ENCODE measurements around the gene HSD11B1. TPM values are rescaled to one million over a fixed set of nuclear protein-coding genes. Genes with fewer than 3 reads are reported as not detected.

HSD11B1 gene
- total and polyA plus RNA-seq, 2 of the 4 experiments (the other 2 are of a cell fraction) = 0.41 to 0.72 TPM

DNA sequence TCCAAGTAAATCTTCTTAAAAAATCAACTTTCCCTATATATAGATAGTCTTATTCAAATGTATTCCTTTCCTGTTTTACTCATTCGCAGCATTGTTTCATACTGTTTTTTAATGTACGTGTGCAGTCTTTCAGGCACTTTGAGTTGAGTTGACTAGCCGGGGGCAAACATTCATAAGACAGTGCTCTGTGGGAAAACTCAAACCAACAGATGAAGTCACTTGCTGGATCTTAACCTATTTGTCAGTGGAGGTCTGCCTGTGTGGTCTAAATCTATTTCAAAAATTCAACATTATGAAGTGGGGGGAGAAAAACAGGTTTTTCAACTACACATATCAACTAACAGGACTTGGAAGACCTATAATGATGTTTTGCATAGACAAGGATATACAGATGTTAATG lies 6.2 kb downstream of the HSD11B1 start:
- Histone ChIP-seq H3K56ac (ENCODE audit: extremely low read depth, insufficient read depth, low read length) (no peak overlapping the region), H4K5ac (ENCODE audit: low read depth, low read length) (no peak overlapping the region), H2BK5ac (ENCODE audit: low read depth, low read length, poor library complexity, severe bottlenecking) (no peak overlapping the region), H3K4me3 (ENCODE audit: insufficient read depth, low read depth, low read length) (no peak overlapping the region), H3K14ac (replicated peaks; ENCODE audit: low read depth, low read length) (no peak overlapping the region), H3K4me2 (ENCODE audit: low read depth, low read length) (no peak overlapping the region), H3K18ac (ENCODE audit: low read depth, low read length) (no peak overlapping the region), H2BK120ac (ENCODE audit: low read depth, low read length) (no peak overlapping the region), H3K4ac (ENCODE audit: low read depth, low read length) (no peak overlapping the region), H3K9me3 (ENCODE audit: control insufficient read depth, insufficient read depth, low read length) (no peaks in the 10 kb centered on the region), H3K9me1 (ENCODE audit: insufficient read depth, low read length) (no peaks in the 10 kb centered on the region), H2AK9ac (replicated peaks; ENCODE audit: low read depth, low read length, poor library complexity) (no peak overlapping the region), H3K79me1 (ENCODE audit: low read depth in 1 of 2, low read length in 2 of 2) (no peaks in the 10 kb centered on the region), H2BK20ac (ENCODE audit: low read depth, low read length) (no peak overlapping the region), H4K91ac (ENCODE audit: insufficient read depth, low read depth, low read length) (no peak overlapping the region), H3K9ac (ENCODE audit: low read depth, low read length) (no peak overlapping the region), H2BK15ac (ENCODE audit: low read depth, low read length) (no peak overlapping the region), H3K36me3 (ENCODE audit: control insufficient read depth, insufficient read depth, low read length) (no peaks in the 10 kb centered on the region), H2AK5ac (ENCODE audit: low read depth, low read length) (no peak overlapping the region), H3K4me1 (ENCODE audit: control insufficient read depth, insufficient read depth, low read length) (no peaks in the 10 kb centered on the region; the same call in 1 of the 2 replicates), H3K23ac (ENCODE audit: low read depth, low read length) (no peak overlapping the region), H4K20me1 (ENCODE audit: insufficient read depth, low read length) (no peaks in the 10 kb centered on the region), H2AFZ (replicated peaks; ENCODE audit: low read length, poor library complexity) (no peak overlapping the region), H3K27ac (ENCODE audit: insufficient read depth, low read length) (no peak overlapping the region), H4K8ac (ENCODE audit: low read depth in 2 of 2, low read length in 2 of 2) (no peak overlapping the region), H3K27me3 (ENCODE audit: control insufficient read depth, insufficient read depth, low read length) (no peaks in the 10 kb centered on the region)
- WGBS, 2 experiments (ENCODE audit: extremely low coverage in 2 of 2, insufficient read length in 1 of 2) = 100% methylated on average over 1 of the region's 3 CpGs; no CpG with 5 or more reads in 1 of the 2 experiments
- DNase-seq (no peak), ATAC-seq (ENCODE audit: low read depth) (no peak)
- ChIA-PET POLR2A (ENCODE audit: unreplicated experiment) (no interaction called here), CTCF (no interaction called here)
- in situ Hi-C loops (cut with MboI; ENCODE audit: low sequenced_read_pairs) (no loop called here), intact Hi-C loops (cut with micrococcal nuclease) (no loop called here), dilution Hi-C loops (cut with HindIII; ENCODE audit: low sequenced_read_pairs, unreplicated experiment) (no loop called here)
- no TSS peak for BruUV-seq (replicated peaks)
- TF ChIP-seq RCOR1 (IDR thresholded peaks at IDR 0.05; ENCODE audit: insufficient replicate concordance, low read length) (no peak), RFX5 (IDR thresholded peaks at IDR 0.05; ENCODE audit: low read depth, low read length) (no peak), RAD21 (IDR thresholded peaks at IDR 0.05; ENCODE audit: low read length) (no peak), MXI1 (IDR thresholded peaks at IDR 0.05; ENCODE audit: borderline replicate concordance, low read depth, low read length) (no peak), BHLHE40 (IDR thresholded peaks at IDR 0.05; ENCODE audit: low read depth, low read length) (no peak), NFE2L2 (IDR thresholded peaks at IDR 0.05; ENCODE audit: low read depth, low read length) (no peak), MAFK (IDR thresholded peaks at IDR 0.05; ENCODE audit: low read depth, low read length) (no peak), SMC3 (IDR thresholded peaks at IDR 0.05; ENCODE audit: low read depth, low read length) (no peak), CHD1 (IDR thresholded peaks at IDR 0.05; ENCODE audit: low read depth, low read length) (no peak), POLR2A (IDR thresholded peaks at IDR 0.05; ENCODE audit: low read depth, low read length) (no peak), MAZ (IDR thresholded peaks at IDR 0.05; ENCODE audit: borderline replicate concordance, low read depth, low read length) (no peak)
- TF ChIP-seq, protein P1, sequence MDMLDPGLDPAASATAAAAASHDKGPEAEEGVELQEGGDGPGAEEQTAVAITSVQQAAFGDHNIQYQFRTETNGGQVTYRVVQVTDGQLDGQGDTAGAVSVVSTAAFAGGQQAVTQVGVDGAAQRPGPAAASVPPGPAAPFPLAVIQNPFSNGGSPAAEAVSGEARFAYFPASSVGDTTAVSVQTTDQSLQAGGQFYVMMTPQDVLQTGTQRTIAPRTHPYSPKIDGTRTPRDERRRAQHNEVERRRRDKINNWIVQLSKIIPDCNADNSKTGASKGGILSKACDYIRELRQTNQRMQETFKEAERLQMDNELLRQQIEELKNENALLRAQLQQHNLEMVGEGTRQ (IDR thresholded peaks at IDR 0.05; ENCODE audit: low read depth, low read length) = no peak
- TF ChIP-seq, protein P2, sequence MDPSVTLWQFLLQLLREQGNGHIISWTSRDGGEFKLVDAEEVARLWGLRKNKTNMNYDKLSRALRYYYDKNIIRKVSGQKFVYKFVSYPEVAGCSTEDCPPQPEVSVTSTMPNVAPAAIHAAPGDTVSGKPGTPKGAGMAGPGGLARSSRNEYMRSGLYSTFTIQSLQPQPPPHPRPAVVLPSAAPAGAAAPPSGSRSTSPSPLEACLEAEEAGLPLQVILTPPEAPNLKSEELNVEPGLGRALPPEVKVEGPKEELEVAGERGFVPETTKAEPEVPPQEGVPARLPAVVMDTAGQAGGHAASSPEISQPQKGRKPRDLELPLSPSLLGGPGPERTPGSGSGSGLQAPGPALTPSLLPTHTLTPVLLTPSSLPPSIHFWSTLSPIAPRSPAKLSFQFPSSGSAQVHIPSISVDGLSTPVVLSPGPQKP (IDR thresholded peaks at IDR 0.05; ENCODE audit: borderline replicate concordance, low read depth, low read length) = no peak
- TF ChIP-seq, protein P3, sequence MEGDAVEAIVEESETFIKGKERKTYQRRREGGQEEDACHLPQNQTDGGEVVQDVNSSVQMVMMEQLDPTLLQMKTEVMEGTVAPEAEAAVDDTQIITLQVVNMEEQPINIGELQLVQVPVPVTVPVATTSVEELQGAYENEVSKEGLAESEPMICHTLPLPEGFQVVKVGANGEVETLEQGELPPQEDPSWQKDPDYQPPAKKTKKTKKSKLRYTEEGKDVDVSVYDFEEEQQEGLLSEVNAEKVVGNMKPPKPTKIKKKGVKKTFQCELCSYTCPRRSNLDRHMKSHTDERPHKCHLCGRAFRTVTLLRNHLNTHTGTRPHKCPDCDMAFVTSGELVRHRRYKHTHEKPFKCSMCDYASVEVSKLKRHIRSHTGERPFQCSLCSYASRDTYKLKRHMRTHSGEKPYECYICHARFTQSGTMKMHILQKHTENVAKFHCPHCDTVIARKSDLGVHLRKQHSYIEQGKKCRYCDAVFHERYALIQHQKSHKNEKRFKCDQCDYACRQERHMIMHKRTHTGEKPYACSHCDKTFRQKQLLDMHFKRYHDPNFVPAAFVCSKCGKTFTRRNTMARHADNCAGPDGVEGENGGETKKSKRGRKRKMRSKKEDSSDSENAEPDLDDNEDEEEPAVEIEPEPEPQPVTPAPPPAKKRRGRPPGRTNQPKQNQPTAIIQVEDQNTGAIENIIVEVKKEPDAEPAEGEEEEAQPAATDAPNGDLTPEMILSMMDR (conservative IDR thresholded peaks at IDR 0.05; ENCODE audit: low read depth, low read length) = no peak

All from IMR-90 (cell line).